Neural progenitor cell (in vitro differentiated cells): Measurements from ENCODE around the gene PCDHA7. TPM values are rescaled to one million over a fixed set of nuclear protein-coding genes. Genes with fewer than 3 reads are reported as not detected.
"Not testable (repeated sequence)": the region's sequence is repeated elsewhere in the genome, so short reads cannot be mapped to it uniquely, and the experiment has no call there.

Experiments used
- DNase-seq: peaks from one replicate; pipeline ENCODE4 v3.0.0-alpha.2; 2016; ENCODE audit warnings: low spot score
- H2AFZ ChIP-seq: fragments of 200-600 bp; sonication (generic); replicated peaks from 2 replicates; pipeline ENCODE4 v1.6.1; 2016; ENCODE audit warnings: antibody characterized with exemption
- H3F3A ChIP-seq: fragments of 200-600 bp; sonication (generic); 2 replicates; pipeline ENCODE4 v1.6.1; 2016; ENCODE audit warnings: antibody characterized with exemption, low read depth
- H3K27ac ChIP-seq: fragments of 200-600 bp; sonication (generic); 2 replicates; pipeline ENCODE4 v1.5.1; 2016; ENCODE audit warnings: mild to moderate bottlenecking
- H3K27me3 ChIP-seq: fragments of 200-600 bp; sonication (generic); 2 replicates; pipeline ENCODE4 v1.6.1; 2016; ENCODE audit warnings: mild to moderate bottlenecking, moderate library complexity
- H3K36me3 ChIP-seq: fragments of 200-600 bp; sonication (generic); 2 replicates; pipeline ENCODE4 v1.5.1; 2016
- H3K4me1 ChIP-seq: fragments of 200-600 bp; sonication (generic); 2 replicates; pipeline ENCODE4 v1.6.1; 2016; ENCODE audit warnings: mixed run types
- H3K4me2 ChIP-seq: fragments of 200-600 bp; sonication (generic); 2 replicates; pipeline ENCODE4 v1.6.1; 2016
- H3K4me3 ChIP-seq: fragments of 200-600 bp; sonication (generic); 2 replicates; pipeline ENCODE4 v1.5.1; 2016
- H3K79me2 ChIP-seq: fragments of 200-600 bp; sonication (generic); 2 replicates; pipeline ENCODE4 v1.6.1; 2016; ENCODE audit warnings: low read depth
- H3K9ac ChIP-seq: fragments of 200-600 bp; sonication (generic); 2 replicates; pipeline ENCODE4 v1.6.1; 2016
- H3K9me3 ChIP-seq: fragments of 200-600 bp; sonication (generic); 2 replicates; pipeline ENCODE4 v1.5.1; 2016; ENCODE audit warnings: low read depth
- H4K20me1 ChIP-seq: fragments of 200-600 bp; sonication (generic); 2 replicates; pipeline ENCODE4 v1.6.1; 2016; ENCODE audit warnings: low read depth
- H3K27ac Mint-ChIP-seq: 3 replicates; pipeline ENCODE4 v1.8.0; 2021; ENCODE audit warnings: mixed read lengths
- H3K27me3 Mint-ChIP-seq: 2 replicates; pipeline ENCODE4 v1.8.0; 2022; ENCODE audit warnings: low read depth, mild to moderate bottlenecking, inconsistent platforms, moderate library complexity, mixed read lengths; ENCODE audit not compliant: insufficient read depth
- H3K36me3 Mint-ChIP-seq: 3 replicates; pipeline ENCODE4 v1.8.0; 2021; ENCODE audit warnings: mixed read lengths
- H3K4me1 Mint-ChIP-seq: 3 replicates; pipeline ENCODE4 v1.8.0; 2021; ENCODE audit warnings: mixed read lengths
- H3K4me3 Mint-ChIP-seq: 3 replicates; pipeline ENCODE4 v1.8.0; 2021; ENCODE audit warnings: mild to moderate bottlenecking, moderate library complexity, mixed read lengths
- H3K9me3 Mint-ChIP-seq: 3 replicates; pipeline ENCODE4 v1.8.0; 2020; ENCODE audit warnings: mixed read lengths
- CTCF ChIP-seq: fragments of 200-600 bp; sonication (generic); IDR thresholded peaks from 2 replicates; pipeline ENCODE4 v1.5.1; 2017; ENCODE audit warnings: antibody characterized with exemption, mild to moderate bottlenecking
- EZH2 ChIP-seq: fragments of 200-600 bp; sonication (generic); IDR thresholded peaks from 2 replicates; pipeline ENCODE4 v1.6.1; 2017; ENCODE audit warnings: antibody characterized with exemption, mild to moderate bottlenecking, moderate library complexity
- EZH2phosphoT487 ChIP-seq: fragments of 200-600 bp; sonication (generic); IDR thresholded peaks from 2 replicates; pipeline ENCODE4 v1.6.1; 2017; ENCODE audit warnings: antibody characterized with exemption
- total RNA-seq: library from RNA; depleted of rRNA; stranded (reverse); fragments of >200 nt; gene quantifications from 2 replicates; pipeline ENCODE4 v1.2.3, GENCODE V29; 2015; ENCODE audit warnings: low replicate concordance

Gene PCDHA7
- total RNA-seq, 1 donor from 2014 or later: 0.36 TPM

GRCh38 chr5:140808889-140809291 lies 25.2 kb upstream of the PCDHA7 start:
- Histone ChIP-seq H2AFZ (no peak overlapping the region), H3K79me2 (peaks cover 4% of the 10 kb centered on the region), H4K20me1 (no peaks in the 10 kb centered on the region), H3K9ac (no peak overlapping the region), H3K4me1 (peaks cover 12% of the 10 kb centered on the region), H3F3A (no peaks in the 10 kb centered on the region), H3K36me3 (peaks cover 12% of the 10 kb centered on the region), H3K27me3 (no peaks in the 10 kb centered on the region), H3K4me2 (no peak overlapping the region), H3K4me3 (no peak overlapping the region), H3K9me3 (no peaks in the 10 kb centered on the region), H3K27ac (no peak overlapping the region)
- TF ChIP-seq CTCF (no peak), EZH2 (no peak), EZH2phosphoT487 (no peak)
- peaks cover 4% of the 10 kb centered on the region for H3K27me3 Mint-ChIP-seq
- H3K36me3 Mint-ChIP-seq: peaks cover 38% of the 10 kb centered on the region
- H3K27ac Mint-ChIP-seq: no peak overlapping the region
- H3K9me3 Mint-ChIP-seq: peaks cover 51% of the 10 kb centered on the region
- no peak overlapping the region for H3K4me3 Mint-ChIP-seq
- H3K4me1 Mint-ChIP-seq: peaks cover 13% of the 10 kb centered on the region
- no peak for DNase-seq

- Histone ChIP-seq H3K36me3 (no peaks in the 10 kb centered on the region), H3K9me3 (no peaks in the 10 kb centered on the region), H2AFZ (no peak within 1 kb of the TSS), H3K27me3 (no peaks in the 10 kb centered on the region), H3K4me3 (no peak within 1 kb of the TSS), H3F3A (no peaks in the 10 kb centered on the region), H3K9ac (no peak within 1 kb of the TSS), H3K4me2 (no peak within 1 kb of the TSS), H3K4me1 (no peaks in the 10 kb centered on the region), H3K79me2 (no peaks in the 10 kb centered on the region), H4K20me1 (no peaks in the 10 kb centered on the region), H3K27ac (no peak within 1 kb of the TSS)
- Mint-ChIP-seq H3K4me3 (no peak within 1 kb of the TSS), H3K4me1 (no peaks in the 10 kb centered on the region), H3K27ac (no peak within 1 kb of the TSS), H3K9me3 (peaks cover 26% of the 10 kb centered on the region), H3K27me3 (no peaks in the 10 kb centered on the region), H3K36me3 (peaks cover 31% of the 10 kb centered on the region)
- TF ChIP-seq EZH2 (no peak), EZH2phosphoT487 (no peak), CTCF (no peak)
- no peak for DNase-seq
Observed at GRCh38 chr5:140821375-140822280, 12.4 kb upstream of the PCDHA7 start, which contains the start of gene PCDHA5. Gene PCDHA5 (plus strand): TSS chr5:140821613.

- H3K4me3 Mint-ChIP-seq: no peak overlapping the region
- H3K27ac Mint-ChIP-seq: no peak overlapping the region
- H3K36me3 Mint-ChIP-seq: peaks cover 33% of the 10 kb centered on the region
- H3K79me2 ChIP-seq: no peaks in the 10 kb centered on the region
- H3K9me3 ChIP-seq: no peaks in the 10 kb centered on the region
- no peak overlapping the region for H3K9ac ChIP-seq
- no peak overlapping the region for H3K27ac ChIP-seq
- no peaks in the 10 kb centered on the region for H3K36me3 ChIP-seq
- no peak for DNase-seq
- H3K9me3 Mint-ChIP-seq: peaks cover 29% of the 10 kb centered on the region
- H3K4me1 ChIP-seq: no peaks in the 10 kb centered on the region
- no peak overlapping the region for H2AFZ ChIP-seq
- H3K4me3 ChIP-seq: no peak overlapping the region
- H3K4me1 Mint-ChIP-seq: no peaks in the 10 kb centered on the region
- no peak overlapping the region for H3K4me2 ChIP-seq
- no peaks in the 10 kb centered on the region for H3K27me3 ChIP-seq
- no peaks in the 10 kb centered on the region for H3F3A ChIP-seq
- H3K27me3 Mint-ChIP-seq: no peaks in the 10 kb centered on the region
- no peaks in the 10 kb centered on the region for H4K20me1 ChIP-seq
- no peak for TF ChIP-seq EZH2
- no peak for TF ChIP-seq CTCF
- TF ChIP-seq EZH2phosphoT487: no peak
Observed at GRCh38 chr5:140822281-140822629, 11.8 kb upstream of the PCDHA7 start.

GRCh38 chr5:140822969-140823368 lies 11.1 kb upstream of the PCDHA7 start:
- H3K27ac ChIP-seq, H3K79me2 ChIP-seq, H3K4me1 ChIP-seq, H3K27me3 Mint-ChIP-seq, H4K20me1 ChIP-seq, H3K27ac Mint-ChIP-seq, H2AFZ ChIP-seq, H3K9me3 ChIP-seq, H3K4me2 ChIP-seq, H3F3A ChIP-seq, H3K4me3 Mint-ChIP-seq, H3K27me3 ChIP-seq, H3K4me3 ChIP-seq, H3K36me3 ChIP-seq, DNase-seq, H3K9ac ChIP-seq, H3K4me1 Mint-ChIP-seq: not testable (repeated sequence)
- Mint-ChIP-seq H3K36me3 (peaks cover 31% of the 10 kb centered on the region), H3K9me3 (peaks cover 30% of the 10 kb centered on the region)
